Neuron (in vitro differentiated cells): ENCODE measurements around the gene FHIT.
"Not testable (repeated sequence)": the region's sequence is repeated elsewhere in the genome, so short reads cannot be mapped to it uniquely, and the experiment has no call there.

Experiments
- H2AFZ ChIP-seq: one replicate; pipeline ENCODE4 v1.6.1; 2013; ENCODE audit warnings: low read depth, mild to moderate bottlenecking, inconsistent platforms, low read length, moderate library complexity
- H3K27me3 ChIP-seq: one replicate; pipeline ENCODE4 v1.6.1; 2013; ENCODE audit warnings: low read length; ENCODE audit not compliant: insufficient read depth
- H3K36me3 ChIP-seq: one replicate; pipeline ENCODE4 v1.6.1; 2013; ENCODE audit warnings: low read length; ENCODE audit not compliant: insufficient read depth
- H3K4me1 ChIP-seq: one replicate; pipeline ENCODE4 v1.6.1; 2013; ENCODE audit warnings: low read length; ENCODE audit not compliant: insufficient read depth
- H3K4me3 ChIP-seq: 2 replicates; pipeline ENCODE4 v1.5.1; 2013; ENCODE audit warnings: mild to moderate bottlenecking, low read length, moderate library complexity
- H3K9me3 ChIP-seq: one replicate; pipeline ENCODE4 v1.6.1; 2013; ENCODE audit warnings: low read length

Gene FHIT

DNA sequence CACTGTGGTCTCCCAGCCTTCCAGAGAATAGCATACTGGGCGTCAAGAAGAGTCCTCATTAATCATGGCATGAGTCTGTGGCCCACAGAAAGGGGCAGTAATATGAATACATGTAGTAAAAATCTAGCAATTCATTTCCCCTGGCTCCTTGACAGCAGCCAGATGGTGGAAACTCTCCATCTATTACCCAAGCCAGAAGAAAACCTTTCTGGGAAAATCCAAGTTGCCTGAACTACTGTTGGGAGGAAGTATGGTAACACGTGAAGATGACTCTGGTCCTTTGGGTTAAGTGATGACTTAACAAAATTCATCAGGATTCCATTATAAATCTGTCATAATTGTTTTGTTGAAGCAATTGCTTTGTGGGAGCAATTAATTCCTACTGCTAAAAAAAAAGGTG lies 530.5 kb downstream of the FHIT start:
- Histone ChIP-seq H3K36me3 (no peaks in the 10 kb centered on the region), H3K9me3 (no peaks in the 10 kb centered on the region), H3K4me1 (no peaks in the 10 kb centered on the region), H2AFZ (no peak overlapping the region), H3K27me3 (no peaks in the 10 kb centered on the region), H3K4me3 (no peak overlapping the region)

GRCh38 chr3:60716573-60716972 lies 534.7 kb downstream of the FHIT start:
- Histone ChIP-seq H3K4me3 (no peak overlapping the region), H3K4me1 (no peaks in the 10 kb centered on the region), H3K27me3 (no peaks in the 10 kb centered on the region), H3K36me3 (no peaks in the 10 kb centered on the region), H3K9me3 (no peaks in the 10 kb centered on the region), H2AFZ (no peak overlapping the region)

- Histone ChIP-seq H2AFZ (no peak overlapping the region), H3K4me3 (no peak overlapping the region), H3K36me3 (no peaks in the 10 kb centered on the region), H3K9me3 (peaks cover 1% of the 10 kb centered on the region), H3K27me3 (no peaks in the 10 kb centered on the region), H3K4me1 (no peaks in the 10 kb centered on the region)
Measured at GRCh38 chr3:60708191-60708975, 542.9 kb downstream of the FHIT start.

DNA sequence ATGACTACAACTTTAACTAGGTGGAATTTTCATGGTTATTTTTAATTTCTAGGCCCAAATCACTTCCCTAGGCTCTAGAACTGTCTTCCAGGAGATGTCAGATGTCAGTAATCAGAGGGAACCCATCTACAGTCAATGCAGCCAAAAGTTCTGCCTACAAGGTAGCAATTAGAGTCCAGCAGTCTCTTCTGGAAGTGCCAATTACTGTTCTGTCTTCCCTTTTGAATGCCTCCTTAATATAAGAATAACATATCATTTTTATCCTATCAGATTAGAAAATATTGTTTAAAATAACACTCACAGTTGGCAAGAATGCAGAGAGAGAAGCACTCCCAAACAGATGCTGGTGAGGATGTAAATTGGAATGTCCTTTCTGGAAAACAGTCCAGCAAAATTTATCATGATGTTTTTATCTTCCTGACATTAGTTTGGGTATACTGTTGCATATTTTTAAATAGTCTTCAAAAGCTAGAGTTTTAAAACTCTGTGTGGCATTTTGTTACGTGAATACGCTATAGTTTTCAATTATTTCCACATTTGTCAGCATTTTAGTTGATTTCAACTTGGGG lies 543.7 kb downstream of the FHIT start:
- Histone ChIP-seq H3K4me1 (no peaks in the 10 kb centered on the region), H2AFZ (no peak overlapping the region), H3K4me3 (no peak overlapping the region), H3K36me3 (no peaks in the 10 kb centered on the region), H3K9me3 (peaks cover 1% of the 10 kb centered on the region), H3K27me3 (no peaks in the 10 kb centered on the region)

DNA sequence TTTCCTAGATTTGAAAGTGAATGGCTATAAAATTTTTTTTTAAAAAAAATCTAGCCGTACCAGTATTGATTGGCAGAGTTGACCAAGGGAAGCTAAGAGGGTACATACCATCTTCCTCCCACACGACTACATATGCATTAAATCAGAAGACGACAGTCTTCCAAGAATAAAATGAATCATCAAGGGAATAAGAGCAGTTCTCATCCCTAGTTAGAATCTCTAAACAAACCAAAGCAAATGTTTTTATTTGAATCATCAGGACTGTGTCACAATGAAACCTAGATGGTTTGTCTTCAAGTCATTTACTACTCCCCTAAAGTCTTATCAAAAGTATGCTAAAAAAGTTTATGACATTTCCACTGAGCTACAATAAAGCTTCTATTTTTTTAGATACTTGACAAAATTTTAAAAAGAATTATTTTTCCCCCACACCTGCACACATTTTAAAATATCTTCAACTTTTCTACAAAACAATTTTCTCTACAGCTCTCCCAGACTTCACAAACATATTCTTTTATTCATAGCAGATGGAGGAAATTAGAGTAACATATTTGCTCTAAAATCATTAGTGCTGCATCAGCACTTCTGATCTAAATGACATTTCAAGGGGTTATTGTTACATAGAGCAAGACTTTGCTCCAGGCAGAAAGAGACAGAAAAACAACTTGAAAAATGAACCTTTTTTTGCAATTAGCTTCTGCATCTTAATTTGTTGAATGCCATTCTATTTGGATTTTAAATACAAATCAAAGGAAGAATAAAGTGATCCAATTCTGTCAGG lies 547.1 kb downstream of the FHIT start:
- no peak overlapping the region for H3K4me3 ChIP-seq

DNA sequence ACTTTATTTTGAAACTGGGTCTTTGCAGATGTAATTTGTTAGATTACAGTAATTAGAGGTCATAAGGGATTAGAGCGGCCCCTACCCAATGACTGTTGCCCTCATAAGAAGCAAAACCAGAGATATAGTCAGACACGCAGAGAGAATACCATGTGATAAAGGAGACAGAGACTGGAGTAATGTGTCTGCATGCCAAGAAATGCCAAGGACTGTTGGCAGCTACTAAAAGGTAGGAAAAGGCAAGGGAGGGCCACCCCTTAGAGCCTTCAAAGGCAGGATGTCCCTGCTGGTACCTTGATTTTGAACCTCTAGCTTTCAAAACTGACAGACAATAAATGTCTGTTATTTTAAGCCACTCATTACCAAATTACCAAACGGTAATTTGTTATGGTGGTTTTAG lies 548.2 kb downstream of the FHIT start:
- H3K4me1 ChIP-seq, result peaks cover 4% of the 10 kb centered on the region
- no peaks in the 10 kb centered on the region for H3K36me3 ChIP-seq
- no peak overlapping the region for H3K4me3 ChIP-seq
- no peak overlapping the region for H2AFZ ChIP-seq
- no peaks in the 10 kb centered on the region for H3K27me3 ChIP-seq
- no peaks in the 10 kb centered on the region for H3K9me3 ChIP-seq

More for the DNA sequence above, 547.1 kb downstream of the FHIT start:
- Histone ChIP-seq H3K9me3 (no peaks in the 10 kb centered on the region), H3K36me3 (no peaks in the 10 kb centered on the region), H3K4me1 (no peaks in the 10 kb centered on the region), H3K27me3 (no peaks in the 10 kb centered on the region), H2AFZ (no peak overlapping the region)

DNA sequence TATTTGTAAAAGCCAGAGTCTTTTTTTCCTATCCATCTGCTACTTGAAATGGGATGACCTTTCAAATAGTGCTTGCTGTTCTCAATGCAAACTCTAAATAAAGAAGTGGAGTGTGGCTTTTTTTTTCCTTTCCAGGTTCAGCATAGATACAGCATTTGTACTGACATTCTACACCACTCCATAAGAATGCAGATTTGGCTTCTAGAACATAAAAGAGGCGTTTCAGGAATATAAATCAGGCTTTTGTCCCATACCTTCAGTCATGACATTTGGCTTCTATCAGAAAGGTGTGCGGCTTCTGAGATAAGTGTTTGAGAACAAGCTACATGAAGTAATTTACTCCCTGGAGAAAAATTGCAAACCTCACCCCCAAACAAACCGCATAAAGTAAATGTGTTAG lies 553.1 kb downstream of the FHIT start:
- no peaks in the 10 kb centered on the region for H3K27me3 ChIP-seq
- H3K4me3 ChIP-seq, result no peak overlapping the region
- no peaks in the 10 kb centered on the region for H3K36me3 ChIP-seq
- peaks cover 9% of the 10 kb centered on the region for H3K4me1 ChIP-seq
- H3K9me3 ChIP-seq, result no peaks in the 10 kb centered on the region
- H2AFZ ChIP-seq, result no peak overlapping the region

GRCh38 chr3:60697132-60697531 lies 554.1 kb downstream of the FHIT start:
- Histone ChIP-seq H3K9me3 (no peaks in the 10 kb centered on the region), H3K4me1 (peaks cover 9% of the 10 kb centered on the region), H3K27me3 (no peaks in the 10 kb centered on the region), H3K36me3 (no peaks in the 10 kb centered on the region), H3K4me3 (no peak overlapping the region), H2AFZ (no peak overlapping the region)

DNA sequence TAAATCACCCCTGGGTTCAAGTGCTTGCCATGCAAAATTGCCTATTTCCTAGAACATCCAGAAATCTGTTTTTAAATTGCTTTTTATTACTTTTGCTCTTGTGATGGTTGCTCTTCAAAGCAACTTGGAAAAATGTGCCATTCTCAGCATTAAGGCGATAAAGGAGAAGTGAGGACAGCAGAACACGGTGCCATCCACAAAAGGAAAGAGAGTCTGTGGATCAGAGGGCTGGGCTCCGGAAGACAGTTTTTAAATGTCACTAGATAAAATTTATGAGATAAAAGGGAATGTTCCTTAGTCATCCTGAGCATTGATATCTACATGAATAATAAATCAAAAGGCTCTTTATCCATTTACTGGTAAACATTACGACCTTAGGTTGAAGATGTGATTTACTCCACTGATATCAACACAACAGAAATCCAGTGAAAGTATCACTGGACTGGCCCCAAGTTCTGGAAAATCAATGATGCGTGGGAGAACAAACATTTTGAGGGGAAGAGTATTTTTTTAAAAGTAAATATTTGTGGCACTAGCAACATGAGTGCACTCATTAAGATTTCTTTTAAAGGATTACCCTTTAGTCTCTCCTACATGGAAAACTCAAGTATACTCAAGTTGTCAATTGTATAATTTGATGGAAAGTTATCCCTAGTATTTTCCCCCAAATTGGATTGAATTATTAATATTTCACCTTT lies 554.7 kb downstream of the FHIT start:
- H3K4me1 ChIP-seq, result peaks cover 9% of the 10 kb centered on the region
- no peak overlapping the region for H2AFZ ChIP-seq
- H3K27me3 ChIP-seq, result no peaks in the 10 kb centered on the region
- H3K9me3 ChIP-seq, result no peaks in the 10 kb centered on the region
- no peaks in the 10 kb centered on the region for H3K36me3 ChIP-seq
- H3K4me3 ChIP-seq, result no peak overlapping the region

- H3K27me3 ChIP-seq, result no peaks in the 10 kb centered on the region
- H3K36me3 ChIP-seq, result no peaks in the 10 kb centered on the region
- no peak overlapping the region for H3K4me3 ChIP-seq
- no peaks in the 10 kb centered on the region for H3K9me3 ChIP-seq
- no peak overlapping the region for H2AFZ ChIP-seq
- peaks cover 10% of the 10 kb centered on the region for H3K4me1 ChIP-seq
Measured at GRCh38 chr3:60675424-60675823, 575.8 kb downstream of the FHIT start.

DNA sequence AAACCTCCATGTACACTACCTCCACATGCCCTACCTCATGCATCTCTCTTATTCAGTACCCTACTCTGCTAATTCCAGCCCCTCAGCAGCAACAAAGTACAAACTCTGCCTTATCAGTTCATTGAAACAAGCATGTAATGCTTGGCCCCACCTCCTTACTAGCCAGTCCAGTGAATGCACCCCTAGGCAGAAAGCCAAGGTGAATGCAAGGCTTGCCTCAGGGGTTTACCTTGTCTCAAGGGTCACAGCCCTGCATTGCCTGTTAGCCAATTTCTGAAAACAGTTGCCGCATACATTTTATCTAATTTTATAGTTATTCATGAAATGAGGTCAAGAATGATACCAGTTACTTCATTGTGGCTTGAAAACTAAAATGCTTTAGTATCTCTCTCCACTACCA lies 576.4 kb downstream of the FHIT start:
- no peak overlapping the region for H3K4me3 ChIP-seq
- no peaks in the 10 kb centered on the region for H3K9me3 ChIP-seq
- H3K27me3 ChIP-seq, result no peaks in the 10 kb centered on the region
- peaks cover 15% of the 10 kb centered on the region for H3K4me1 ChIP-seq
- H2AFZ ChIP-seq, result no peak overlapping the region
- no peaks in the 10 kb centered on the region for H3K36me3 ChIP-seq

DNA sequence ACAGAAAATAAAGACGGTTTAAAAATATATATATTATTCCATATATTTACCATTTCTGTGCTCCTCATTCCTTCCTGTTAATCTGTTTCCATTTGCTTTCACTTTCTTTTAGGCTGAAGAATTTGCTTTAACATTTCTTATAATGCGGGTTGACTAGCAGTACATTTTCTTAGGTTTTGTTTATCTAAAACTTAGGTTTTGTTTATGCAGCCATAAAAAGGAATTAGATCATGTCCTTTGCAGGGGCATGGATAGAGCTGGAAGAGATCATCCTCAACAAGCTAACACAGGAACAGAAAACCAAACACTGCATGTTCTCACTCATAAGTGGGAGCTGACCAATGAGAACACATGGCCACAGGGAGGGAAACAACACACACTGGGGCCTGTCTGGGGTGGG lies 578.1 kb downstream of the FHIT start:
- no peak overlapping the region for H2AFZ ChIP-seq
- H3K9me3 ChIP-seq, result no peaks in the 10 kb centered on the region
- no peak overlapping the region for H3K4me3 ChIP-seq
- H3K27me3 ChIP-seq, result no peaks in the 10 kb centered on the region
- no peaks in the 10 kb centered on the region for H3K36me3 ChIP-seq
- peaks cover 27% of the 10 kb centered on the region for H3K4me1 ChIP-seq

- not testable (repeated sequence) for H3K36me3 ChIP-seq, H3K4me3 ChIP-seq, H3K27me3 ChIP-seq, H2AFZ ChIP-seq, H3K9me3 ChIP-seq
- H3K4me1 ChIP-seq, result peaks cover 27% of the 10 kb centered on the region
Measured at GRCh38 chr3:60672337-60672736, 578.9 kb downstream of the FHIT start.
